ENCODE measurements around the gene TSTD1.
"Not testable (repeated sequence)": the region's sequence is repeated elsewhere in the genome, so short reads cannot be mapped to it uniquely, and the experiment has no call there.

The TSTD1 gene

GRCh38 chr1:161033751-161034150 is 5.0 kb downstream of the TSTD1 start:
- no peak for DNase-seq

GRCh38 chr1:161032409-161032808 is 6.4 kb downstream of the TSTD1 start:
- DNase-seq, result no peak

- no peak for DNase-seq
These were observed 6.9 kb downstream of the TSTD1 start for GRCh38 chr1:161031874-161032273.

- not testable (repeated sequence) for DNase-seq
These were observed 9.3 kb downstream of the TSTD1 start for GRCh38 chr1:161029466-161029865.

GRCh38 chr1:161026954-161027353 is 11.8 kb downstream of the TSTD1 start:
- not testable (repeated sequence) for DNase-seq

GRCh38 chr1:161022432-161022831 is 16.3 kb downstream of the TSTD1 start:
- DNase-seq, result not testable (repeated sequence)

GRCh38 chr1:161021970-161022353 is 16.8 kb downstream of the TSTD1 start:
- DNase-seq, result no peak

- peak; percentile 99 to 100 for DNase-seq
These were observed 17.4 kb downstream of the TSTD1 start for GRCh38 chr1:161021165-161021969.

GRCh38 chr1:161020509-161021164 is 18.1 kb downstream of the TSTD1 start, which contains the start of gene F11R:
Gene F11R, minus strand, starts transcription at chr1:161021152. Its CDS starts 79 bp downstream, at chr1:161021073.
- peak in 1 of 2 experiments; percentile 79 for DNase-seq

- no peak for DNase-seq
These were observed 18.8 kb downstream of the TSTD1 start for GRCh38 chr1:161019751-161020495.

GRCh38 chr1:161019111-161019660 is 19.6 kb downstream of the TSTD1 start:
- DNase-seq, result not testable (repeated sequence)

GRCh38 chr1:161018631-161018930 is 20.2 kb downstream of the TSTD1 start:
- DNase-seq, result no peak

GRCh38 chr1:161017756-161018630 is 20.8 kb downstream of the TSTD1 start:
- DNase-seq, result no peak

GRCh38 chr1:161017181-161017580 is 21.6 kb downstream of the TSTD1 start:
- not testable (repeated sequence) for DNase-seq

GRCh38 chr1:161016683-161017082 is 22.1 kb downstream of the TSTD1 start:
- DNase-seq, result not testable (repeated sequence)

GRCh38 chr1:161013488-161014230 is 25.1 kb downstream of the TSTD1 start:
- DNase-seq, result no peak

- DNase-seq, result no peak
These were observed 25.7 kb downstream of the TSTD1 start for GRCh38 chr1:161013131-161013487.

- no peak for DNase-seq
These were observed 26.3 kb downstream of the TSTD1 start for GRCh38 chr1:161012420-161012819.

GRCh38 chr1:161009602-161010211 is 29.1 kb downstream of the TSTD1 start:
- no peak for DNase-seq

- no peak for DNase-seq
These were observed 29.8 kb downstream of the TSTD1 start for GRCh38 chr1:161008869-161009510.

- DNase-seq, result no peak
These were observed 31.4 kb downstream of the TSTD1 start for GRCh38 chr1:161007369-161007768.
